B cell (primary cell): ENCODE results near the gene ZBTB25. TPM values are rescaled to one million over a fixed set of nuclear protein-coding genes. Genes with fewer than 3 reads are reported as not detected.

Experiments used
- ATAC-seq: fragments of 200-7000 bp; cut with Tn5 transposase; one replicate; pipeline ENCODE4 v1.10.0; 2021; ENCODE audit warnings: low read depth, mild to moderate bottlenecking, moderate number of reproducible peaks, moderate library complexity
- CTCF ChIA-PET: fragments of 350-600 bp; sonication (Branson Sonifier 250); formaldehyde crosslinking; loops from one replicate; lab custom pipeline; 2021; ENCODE audit warnings: antibody characterized with exemption, inconsistent platforms; lab: Charles Lee
- POLR2A ChIA-PET: fragments of 350-600 bp; sonication (Branson Sonifier 250); formaldehyde crosslinking; loops from one replicate; lab custom pipeline; 2021; ENCODE audit warnings: antibody characterized with exemption; lab: Charles Lee
- DNase-seq: peaks from one replicate; pipeline ENCODE4 v3.0.0; 2013
- H2AFZ ChIP-seq: 2 replicates; pipeline ENCODE4 v1.6.1; 2012; ENCODE audit warnings: mild to moderate bottlenecking, low read depth, low read length; ENCODE audit not compliant: insufficient read depth, poor library complexity, severe bottlenecking
- H3K27ac ChIP-seq, 2 donors: 1 replicate in 1 of 2; 2 replicates in 1 of 2; pipeline ENCODE4 v1.5.1; 2012 to 2013; ENCODE audit warnings: low read length in 2 of 2, mild to moderate bottlenecking in 2 of 2, moderate library complexity in 1 of 2
- H3K27me3 ChIP-seq, 4 experiments: fragments of 200-600 bp in 1 of 4; sonication (generic) in 1 of 4; replicated peaks in 1 of 4; 1 replicate in 2 of 4; 2 replicates in 2 of 4; pipeline versions ENCODE4 v1.6.1 to v1.7.0; 2013 to 2016; ENCODE audit warnings: low read length in 3 of 4, mild to moderate bottlenecking in 2 of 4, mixed read lengths in 1 of 4, moderate library complexity in 1 of 4; ENCODE audit not compliant: insufficient read depth in 4 of 4, control insufficient read depth in 3 of 4; ENCODE audit errors: control extremely low read depth in 1 of 4
- H3K36me3 ChIP-seq, 2 experiments: replicated peaks in 1 of 2; 1 replicate in 1 of 2; 2 replicates in 1 of 2; pipeline versions ENCODE4 v1.6.1 to v1.7.1; 2013; ENCODE audit warnings: low read length in 1 of 2; ENCODE audit not compliant: insufficient read depth in 2 of 2, control insufficient read depth in 1 of 2; ENCODE audit errors: control extremely low read depth in 1 of 2, extremely low read depth in 1 of 2
- H3K4me1 ChIP-seq, 2 donors: fragments of 200-600 bp in 1 of 2; sonication (generic) in 1 of 2; 1 replicate in 1 of 2; 2 replicates in 1 of 2; pipeline versions ENCODE4 v1.5.1 to v1.6.1; 2013 to 2017; ENCODE audit warnings: low read length in 2 of 2; ENCODE audit not compliant: control insufficient read depth in 2 of 2, insufficient read depth in 2 of 2
- H3K4me2 ChIP-seq: replicated peaks from 2 replicates; pipeline ENCODE3; 2012; ENCODE audit warnings: mild to moderate bottlenecking, low read depth, low read length; ENCODE audit not compliant: poor library complexity, severe bottlenecking
- H3K4me3 ChIP-seq, 5 experiments: fragments of 200-600 bp in 1 of 5; sonication (generic) in 1 of 5; 1 replicate in 3 of 5; 2 replicates in 2 of 5; pipeline versions ENCODE4 v1.5.1 to v1.7.0; 2011 to 2016; ENCODE audit warnings: low read length in 4 of 5, mild to moderate bottlenecking in 4 of 5, low read depth in 2 of 5, control low read depth in 1 of 5, moderate library complexity in 1 of 5; ENCODE audit not compliant: insufficient read depth in 1 of 5; ENCODE audit errors: control extremely low read depth in 1 of 5, extremely low read depth in 1 of 5
- H3K79me2 ChIP-seq: fragments of 200-600 bp; sonication (generic); one replicate; pipeline ENCODE4 v1.6.0; 2016; ENCODE audit warnings: low read length; ENCODE audit not compliant: control insufficient read depth, insufficient read depth
- H3K9ac ChIP-seq: fragments of 200-600 bp; sonication (generic); 2 replicates; pipeline ENCODE4 v1.6.1; 2017; ENCODE audit warnings: mild to moderate bottlenecking, low read length, moderate library complexity
- H3K9me3 ChIP-seq, 3 donors: one replicate each; pipeline versions ENCODE4 v1.6.1 to v1.7.1; 2013; ENCODE audit warnings: low read length in 2 of 3; ENCODE audit not compliant: control insufficient read depth in 2 of 3, insufficient read depth in 1 of 3; ENCODE audit errors: control extremely low read depth in 1 of 3
- H4K20me1 ChIP-seq: 2 replicates; pipeline ENCODE4 v1.6.0; 2012; ENCODE audit warnings: mild to moderate bottlenecking, low read length; ENCODE audit not compliant: insufficient read depth, control insufficient read depth, poor library complexity, severe bottlenecking
- H3K27ac Mint-ChIP-seq: one replicate; pipeline ENCODE4 v1.8.0; 2021; ENCODE audit warnings: mixed read lengths
- H3K27me3 Mint-ChIP-seq: one replicate; pipeline ENCODE4 v1.8.0; 2021; ENCODE audit warnings: mixed read lengths
- H3K4me1 Mint-ChIP-seq: one replicate; pipeline ENCODE4 v1.8.0; 2021; ENCODE audit warnings: mixed read lengths
- H3K4me3 Mint-ChIP-seq: one replicate; pipeline ENCODE4 v1.8.0; 2021; ENCODE audit warnings: mixed read lengths
- H3K9me3 Mint-ChIP-seq: one replicate; pipeline ENCODE4 v1.8.0; 2022; ENCODE audit warnings: mixed read lengths; ENCODE audit not compliant: insufficient read depth
- CTCF ChIP-seq: fragments of 200-600 bp; IDR thresholded peaks from one replicate; pipeline ENCODE4 v1.8.0; 2022; ENCODE audit warnings: antibody characterized with exemption, mild to moderate bottlenecking
- EZH2 ChIP-seq: IDR thresholded peaks from 2 replicates; pipeline ENCODE4 v1.6.1; 2012; ENCODE audit warnings: borderline replicate concordance, low read depth, mild to moderate bottlenecking, moderate library complexity, low read length; ENCODE audit not compliant: insufficient read depth, poor library complexity, severe bottlenecking
- WGBS: methylation state at CpG from one replicate; pipeline ENCODE4 v1.1.5; 2013; ENCODE audit warnings: missing lambda C conversion rate; ENCODE audit not compliant: insufficient coverage; 5-methylcytosine and 5-hydroxymethylcytosine counted together
- intact Hi-C: fragments of 100-400 bp; cut with micrococcal nuclease; formaldehyde crosslinking; loops from one replicate; pipeline ENCODE4 v1.10.0; 2022
- polyA plus RNA-seq: library from polyadenylated mRNA; depleted of rRNA; stranded (reverse); fragments of >200 nt; gene quantifications from 2 replicates; pipeline ENCODE4 v1.2.3, GENCODE V29; 2012
- total RNA-seq, 2 donors: library from RNA; stranded (reverse); fragments of 120-200 nt in 1 of 2; gene quantifications; 1 replicate in 1 of 2; 2 replicates in 1 of 2; pipeline versions ENCODE4 v1.2.3 to v1.2.4, GENCODE V29; 2013 to 2022

The ZBTB25 gene
- total and polyA plus RNA-seq, 2 donors (not counting 1 experiment from before 2014, with no cell fraction given), result 20.8 to 45.7 TPM

- no peaks in the 10 kb centered on the region for H3K9me3 ChIP-seq
- no peak overlapping the region for H3K9ac ChIP-seq
- peaks cover 14 to 18% of the 10 kb centered on the region in 2 donors for H3K4me1 ChIP-seq
- H3K27me3 ChIP-seq, result no peaks in the 10 kb centered on the region
- DNase-seq (no peak), ATAC-seq (no peak)
- TF ChIP-seq CTCF (no peak), EZH2 (no peak)
- H3K4me1 Mint-ChIP-seq, result peaks cover 21% of the 10 kb centered on the region
- WGBS, result no CpG with 5 or more reads among the region's 3 CpGs
- H3K27ac Mint-ChIP-seq, result no peak overlapping the region
- no peaks in the 10 kb centered on the region for H3K9me3 Mint-ChIP-seq
- no peak overlapping the region for H3K27ac ChIP-seq
- no peaks in the 10 kb centered on the region for H3K79me2 ChIP-seq
- peaks cover 32 to 70% of the 10 kb centered on the region in 2 experiments for H3K36me3 ChIP-seq
- no peak overlapping the region for H3K4me3 ChIP-seq
- H4K20me1 ChIP-seq, result no peaks in the 10 kb centered on the region
- H3K27me3 Mint-ChIP-seq, result no peaks in the 10 kb centered on the region
- POLR2A ChIA-PET, result no interaction called here
- H3K4me2 ChIP-seq, result no peak overlapping the region
- CTCF ChIA-PET, result interaction anchor here (0.7 to 2.1 kb wide), 3 partner anchors 11 to 38 kb away, joined by 3 to 8 read pairs (median 4); no protein-coding TSS in a partner anchor
- no peak overlapping the region for H3K4me3 Mint-ChIP-seq
- intact Hi-C loops, result no loop called here
- H2AFZ ChIP-seq, result no peak overlapping the region
Observed at GRCh38 chr14:64440494-64440893, 63.1 kb downstream of the ZBTB25 start.

- H3K27me3 ChIP-seq, result no peaks in the 10 kb centered on the region
- Mint-ChIP-seq H3K9me3 (no peaks in the 10 kb centered on the region), H3K4me3 (no peak overlapping the region), H3K27ac (no peak overlapping the region), H3K4me1 (peaks cover 7% of the 10 kb centered on the region), H3K27me3 (no peaks in the 10 kb centered on the region)
- no peaks in the 10 kb centered on the region for H3K9me3 ChIP-seq
- no peak overlapping the region for H2AFZ ChIP-seq
- WGBS, result no CpG with 5 or more reads among the region's 6 CpGs
- H3K27ac ChIP-seq, result no peak overlapping the region
- H3K4me1 ChIP-seq, result peaks cover under 1 to 5% of the 10 kb centered on the region in 2 donors
- ATAC-seq, result no peak
- ChIA-PET CTCF (interaction anchor here (0.7 to 2.1 kb wide), 5 partner anchors 9 to 40 kb away, joined by 3 to 8 read pairs (median 4); no protein-coding TSS in a partner anchor), POLR2A (no interaction called here)
- H3K79me2 ChIP-seq, result no peaks in the 10 kb centered on the region
- H4K20me1 ChIP-seq, result no peaks in the 10 kb centered on the region
- no peak overlapping the region for H3K9ac ChIP-seq
- H3K4me2 ChIP-seq, result no peak overlapping the region
- DNase-seq, result no peak
- peaks cover 32 to 77% of the 10 kb centered on the region in 2 experiments for H3K36me3 ChIP-seq
- TF ChIP-seq EZH2, result no peak
- TF ChIP-seq CTCF, result no peak
- intact Hi-C loops, result no loop called here
- no peak overlapping the region for H3K4me3 ChIP-seq
Observed at GRCh38 chr14:64439141-64439540, 64.5 kb downstream of the ZBTB25 start.
